Body of pancreas (tissue), 4 donors: ENCODE results near the gene SEMA6C.

Source experiments
- POLR2A ChIP-seq, 3 donors: fragments of 450-650 bp; IDR thresholded peaks; one replicate each; pipeline ENCODE4 v1.6.1; 2016; ENCODE audit warnings: antibody characterized with exemption in 3 of 3, mild to moderate bottlenecking in 2 of 3
- TF ChIP-seq, protein P1 (sequence below), 7 experiments: fragments of 450-650 bp in 4 of 7; fragments of 200-600 bp in 3 of 7; sonication (generic) in 3 of 7; IDR thresholded peaks; one replicate each; pipeline ENCODE4 v1.5.1; 2016 to 2019; ENCODE audit warnings: antibody characterized with exemption in 7 of 7

- TF ChIP-seq, protein P1, sequence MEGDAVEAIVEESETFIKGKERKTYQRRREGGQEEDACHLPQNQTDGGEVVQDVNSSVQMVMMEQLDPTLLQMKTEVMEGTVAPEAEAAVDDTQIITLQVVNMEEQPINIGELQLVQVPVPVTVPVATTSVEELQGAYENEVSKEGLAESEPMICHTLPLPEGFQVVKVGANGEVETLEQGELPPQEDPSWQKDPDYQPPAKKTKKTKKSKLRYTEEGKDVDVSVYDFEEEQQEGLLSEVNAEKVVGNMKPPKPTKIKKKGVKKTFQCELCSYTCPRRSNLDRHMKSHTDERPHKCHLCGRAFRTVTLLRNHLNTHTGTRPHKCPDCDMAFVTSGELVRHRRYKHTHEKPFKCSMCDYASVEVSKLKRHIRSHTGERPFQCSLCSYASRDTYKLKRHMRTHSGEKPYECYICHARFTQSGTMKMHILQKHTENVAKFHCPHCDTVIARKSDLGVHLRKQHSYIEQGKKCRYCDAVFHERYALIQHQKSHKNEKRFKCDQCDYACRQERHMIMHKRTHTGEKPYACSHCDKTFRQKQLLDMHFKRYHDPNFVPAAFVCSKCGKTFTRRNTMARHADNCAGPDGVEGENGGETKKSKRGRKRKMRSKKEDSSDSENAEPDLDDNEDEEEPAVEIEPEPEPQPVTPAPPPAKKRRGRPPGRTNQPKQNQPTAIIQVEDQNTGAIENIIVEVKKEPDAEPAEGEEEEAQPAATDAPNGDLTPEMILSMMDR (IDR thresholded peaks at IDR 0.05): no peak
- TF ChIP-seq POLR2A (IDR thresholded peaks at IDR 0.05): no peak
Observed at GRCh38 chr1:151147132-151147503, 687 bp upstream of the SEMA6C start.
